Measurements from ENCODE around the gene DET1.
"Not testable (repeated sequence)": the region's sequence is repeated elsewhere in the genome, so short reads cannot be mapped to it uniquely, and the experiment has no call there.

Gene DET1

DNA sequence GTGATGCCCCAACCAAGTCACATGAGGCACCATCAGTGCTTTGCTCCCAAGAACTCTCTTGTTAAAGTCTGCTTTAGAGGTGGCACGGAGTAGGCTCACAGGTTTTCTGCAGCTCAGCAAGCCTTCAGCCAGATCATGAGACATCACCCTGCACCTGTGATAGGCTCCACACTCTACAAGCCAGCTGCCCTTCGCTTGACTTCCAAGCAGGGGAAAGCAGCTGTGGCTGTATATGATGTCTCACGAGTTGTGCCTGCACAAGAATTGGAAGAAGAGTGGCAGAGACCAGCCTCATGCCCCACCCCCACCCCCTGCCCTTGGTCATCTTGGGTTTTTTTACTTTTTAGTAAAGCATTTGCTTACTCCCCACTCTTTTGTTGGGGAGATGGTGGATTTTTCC, 56.4 kb downstream of the DET1 start:
- DNase-seq: no peak

DNA sequence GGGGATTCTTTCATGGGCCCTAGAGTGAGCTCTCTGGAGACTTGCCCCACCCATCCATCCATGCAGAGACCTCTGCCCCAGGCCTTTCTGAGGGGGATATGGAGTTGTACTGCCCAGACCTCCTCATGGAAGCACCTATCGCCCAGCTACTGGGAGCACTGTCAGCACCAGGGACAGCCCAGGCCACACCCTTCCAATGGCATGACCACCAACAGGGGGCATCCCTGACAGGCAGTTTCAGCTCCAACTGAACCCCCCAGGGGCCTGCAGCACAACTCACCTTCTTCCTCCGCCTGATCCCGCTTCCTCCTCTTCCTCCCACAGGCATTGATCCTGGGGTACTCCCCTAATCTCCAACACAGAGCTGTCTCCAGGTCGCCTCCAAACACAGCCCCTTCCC, 57.2 kb downstream of the DET1 start:
- DNase-seq: no peak

DNA sequence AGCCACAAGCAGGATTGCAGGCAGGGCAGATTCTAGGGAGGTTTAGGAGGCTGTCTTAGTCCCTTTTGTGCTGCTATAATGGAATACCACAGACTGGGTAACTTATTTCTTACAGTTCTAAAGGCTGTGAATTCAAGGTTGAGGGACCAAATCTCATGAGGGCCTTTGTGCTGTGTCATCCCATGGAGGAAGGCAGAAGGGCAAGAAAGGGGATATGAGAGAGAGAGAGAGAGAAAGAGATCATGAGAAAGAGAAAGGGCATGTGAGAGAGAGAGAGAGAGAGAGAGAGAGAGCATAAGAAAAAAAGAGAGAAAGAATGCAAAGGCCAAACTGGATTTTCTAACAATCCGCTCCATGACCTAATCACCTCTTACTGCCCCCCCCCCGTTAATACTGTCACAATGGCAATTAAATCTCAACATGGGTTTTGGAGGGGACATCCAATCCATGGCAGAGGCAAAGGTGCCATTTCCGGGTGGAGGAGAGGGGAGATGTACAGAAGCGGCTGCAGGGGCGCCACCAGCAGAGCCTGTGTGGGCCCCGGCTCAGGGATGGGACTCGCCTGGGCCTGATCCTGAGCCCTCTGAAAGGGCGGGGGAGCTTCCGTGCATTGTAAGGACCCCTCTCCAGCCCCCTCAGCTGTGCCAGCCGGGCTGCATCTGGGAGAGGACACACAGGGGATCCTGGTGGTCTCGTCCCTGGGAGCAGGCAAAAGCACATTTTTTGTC, 58.5 kb downstream of the DET1 start:
- DNase-seq: no peak

DNA sequence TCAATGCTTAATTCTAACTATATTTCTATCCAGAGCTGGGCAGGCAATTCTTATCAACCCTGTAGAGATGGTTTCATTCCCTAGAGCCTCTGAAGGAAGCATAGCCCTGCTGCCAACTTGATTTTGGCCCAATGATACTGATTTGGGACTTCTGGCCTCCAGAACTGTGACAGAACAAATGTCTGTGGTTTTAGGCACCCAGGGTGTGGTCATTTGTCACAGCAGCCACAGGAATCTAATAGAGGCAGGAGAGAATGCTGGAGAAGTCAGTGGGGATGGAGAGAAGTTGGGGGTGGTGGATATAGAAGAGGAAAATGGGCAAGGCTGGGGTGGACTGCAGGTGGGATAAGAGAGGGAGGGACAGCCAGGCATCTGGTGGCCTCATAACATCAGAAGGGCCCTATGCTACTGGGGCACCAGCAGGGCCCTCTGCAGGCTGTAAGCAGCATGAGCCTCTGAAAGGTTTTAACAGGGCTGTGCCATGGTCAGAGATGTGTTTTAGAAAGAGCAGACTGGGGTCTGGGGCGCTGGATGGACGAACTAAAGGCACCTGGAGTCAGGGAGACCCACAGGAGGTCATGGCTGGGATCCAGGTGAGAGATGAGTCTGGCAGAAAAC, 59.2 kb downstream of the DET1 start:
- DNase-seq: no peak

GRCh38 chr15:88484682-88485331, 61.7 kb downstream of the DET1 start:
- DNase-seq: no peak

- no peak for DNase-seq
Observed at GRCh38 chr15:88482263-88482662, 64.2 kb downstream of the DET1 start.

GRCh38 chr15:88480981-88481380, 65.5 kb downstream of the DET1 start:
- DNase-seq: no peak

DNA sequence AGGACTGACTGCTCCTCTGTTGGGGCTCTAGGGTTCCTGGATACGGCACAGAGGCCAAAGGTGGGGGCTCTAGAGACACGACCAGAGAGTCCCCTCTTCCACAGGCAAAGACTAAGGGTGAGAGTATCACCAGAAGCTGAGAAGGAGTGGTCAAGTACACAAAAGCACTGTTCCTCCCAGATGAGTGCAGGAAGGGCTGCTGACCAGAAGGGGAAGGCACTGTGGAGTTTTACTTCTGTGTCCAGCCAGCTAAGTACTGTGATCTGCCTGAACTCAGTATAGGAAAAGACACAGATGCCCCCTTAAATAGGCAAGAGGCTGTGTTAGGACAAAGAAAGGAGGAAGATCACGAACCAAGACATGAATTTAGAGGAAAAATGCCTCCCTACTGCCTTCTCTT, 67.3 kb downstream of the DET1 start:
- no peak for DNase-seq

GRCh38 chr15:88477904-88478303, 68.6 kb downstream of the DET1 start:
- DNase-seq: no peak

DNA sequence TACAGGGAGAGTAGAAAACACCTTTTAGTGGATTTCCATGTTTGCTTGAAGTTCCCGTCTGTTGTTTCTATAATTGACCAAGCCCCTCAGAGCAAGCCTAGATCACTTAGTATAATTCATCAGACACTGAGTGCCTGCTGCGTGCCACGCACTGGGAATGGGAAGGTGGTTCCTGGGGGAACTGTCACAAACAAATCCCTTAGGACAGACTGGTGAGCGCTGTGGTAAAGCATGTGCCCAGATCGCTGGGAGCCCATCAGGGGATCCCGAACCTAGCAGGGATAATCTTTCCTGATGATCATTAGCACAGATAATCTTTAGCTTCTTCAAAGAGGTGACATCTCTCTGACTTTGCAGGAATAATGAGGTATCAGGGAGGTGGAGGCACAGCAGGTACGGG, 69.4 kb downstream of the DET1 start:
- no peak for DNase-seq

DNA sequence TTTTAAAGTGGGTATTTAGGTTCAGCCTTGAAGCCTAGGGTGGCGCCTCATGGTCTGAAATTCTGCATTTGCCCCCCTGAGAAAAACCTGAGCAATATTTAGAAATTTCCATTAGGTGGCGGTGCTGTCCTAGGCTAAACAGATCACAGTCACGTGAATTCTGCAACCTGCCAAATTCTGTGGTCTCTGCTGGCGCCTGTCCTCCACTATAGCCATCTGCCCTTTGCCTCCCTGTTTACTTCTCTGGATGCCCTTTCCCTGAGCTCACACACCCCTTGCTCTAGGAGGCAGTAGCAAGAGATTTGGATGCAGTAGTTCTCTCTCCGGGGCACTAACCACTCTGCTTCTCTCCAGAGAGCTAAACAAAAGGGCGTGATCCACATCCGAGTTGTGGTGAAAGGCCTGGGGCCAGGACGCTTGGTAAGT, 69.8 kb downstream of the DET1 start:
- peak; percentile 37 to 73 for DNase-seq

- not testable (repeated sequence) for DNase-seq
Observed at GRCh38 chr15:88473661-88474293, 72.7 kb downstream of the DET1 start.

GRCh38 chr15:88472225-88472624, 74.3 kb downstream of the DET1 start:
- DNase-seq: no peak

DNA sequence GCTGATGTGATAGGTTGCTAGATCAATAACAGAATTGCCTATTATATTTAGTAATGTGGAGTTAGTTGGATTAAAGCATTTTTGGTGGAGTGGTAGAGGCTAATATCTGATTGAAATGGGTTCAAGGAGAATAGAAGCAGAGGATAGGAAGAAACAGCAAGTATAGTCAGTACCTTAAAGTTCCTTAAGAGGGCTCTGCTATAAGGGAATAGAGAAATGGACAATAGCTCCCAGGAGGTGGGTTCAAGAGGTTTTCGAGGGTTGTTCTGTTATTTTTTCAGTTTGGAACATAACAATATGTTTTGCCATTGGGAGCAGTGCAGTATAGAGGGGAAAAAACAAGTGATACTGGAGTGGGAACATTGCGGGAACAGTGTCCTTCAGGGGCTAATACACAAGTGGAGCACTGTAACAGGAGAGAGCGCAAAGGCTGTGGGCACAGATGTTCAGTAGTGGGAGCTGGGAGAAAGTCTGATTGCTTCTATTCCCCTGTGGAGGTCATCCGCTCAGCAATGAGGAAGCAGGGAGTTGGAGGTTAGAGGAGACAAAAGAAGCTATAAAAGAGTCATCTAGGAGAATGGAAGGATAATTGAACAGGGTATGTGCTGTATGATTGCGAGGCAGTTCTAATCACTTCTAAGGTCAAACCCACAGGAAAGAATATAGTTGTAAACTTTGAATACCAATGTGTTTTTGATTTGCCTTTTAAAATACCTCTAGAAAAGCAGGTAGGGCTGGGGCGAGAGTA, 75.7 kb downstream of the DET1 start:
- no peak for DNase-seq

GRCh38 chr15:88469321-88469720, 77.2 kb downstream of the DET1 start:
- DNase-seq: no peak

- DNase-seq: not testable (repeated sequence)
Observed at GRCh38 chr15:88468721-88469120, 77.8 kb downstream of the DET1 start.

DNA sequence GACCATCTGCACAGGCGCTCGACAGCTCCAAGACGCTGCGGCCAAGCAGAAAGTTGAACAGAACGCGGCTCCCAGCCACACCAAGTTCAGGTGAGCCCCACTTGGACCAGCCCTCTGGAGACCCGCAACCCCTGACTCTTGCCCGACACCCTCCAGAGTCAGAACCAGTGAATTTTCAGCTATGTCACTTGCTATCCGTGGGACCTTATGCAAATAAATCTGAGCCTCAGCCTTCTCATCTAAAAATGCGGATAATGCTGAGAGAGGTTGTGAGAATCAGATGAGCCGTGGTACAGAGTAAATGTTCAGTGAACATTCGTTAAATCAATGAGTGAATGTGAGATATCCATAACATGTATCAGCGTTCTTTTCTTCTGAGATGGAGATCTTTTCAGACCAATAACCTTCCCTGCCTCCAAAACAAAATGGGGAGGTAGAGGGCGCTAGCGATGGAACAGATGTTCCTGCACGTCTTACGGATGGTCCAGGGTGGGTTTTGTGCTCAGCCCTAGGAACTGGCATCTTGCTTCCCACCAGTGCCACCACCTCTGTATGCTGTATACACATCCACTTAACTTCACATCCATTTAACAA, 78.4 kb downstream of the DET1 start:
- DNase-seq: no peak

- DNase-seq: peak; percentile 82 to 91
Observed at GRCh38 chr15:88467073-88467934, 79.2 kb downstream of the DET1 start, which contains the start of the genes MRPL46 and MRPS11. MRPL46 (minus strand) TSS chr15:88467388; CDS start chr15:88467377, 11 bp downstream. MRPS11 (plus strand) TSS chr15:88467708; CDS start chr15:88467718, 10 bp downstream.

GRCh38 chr15:88465633-88466224, 80.8 kb downstream of the DET1 start:
- no peak for DNase-seq

DNA sequence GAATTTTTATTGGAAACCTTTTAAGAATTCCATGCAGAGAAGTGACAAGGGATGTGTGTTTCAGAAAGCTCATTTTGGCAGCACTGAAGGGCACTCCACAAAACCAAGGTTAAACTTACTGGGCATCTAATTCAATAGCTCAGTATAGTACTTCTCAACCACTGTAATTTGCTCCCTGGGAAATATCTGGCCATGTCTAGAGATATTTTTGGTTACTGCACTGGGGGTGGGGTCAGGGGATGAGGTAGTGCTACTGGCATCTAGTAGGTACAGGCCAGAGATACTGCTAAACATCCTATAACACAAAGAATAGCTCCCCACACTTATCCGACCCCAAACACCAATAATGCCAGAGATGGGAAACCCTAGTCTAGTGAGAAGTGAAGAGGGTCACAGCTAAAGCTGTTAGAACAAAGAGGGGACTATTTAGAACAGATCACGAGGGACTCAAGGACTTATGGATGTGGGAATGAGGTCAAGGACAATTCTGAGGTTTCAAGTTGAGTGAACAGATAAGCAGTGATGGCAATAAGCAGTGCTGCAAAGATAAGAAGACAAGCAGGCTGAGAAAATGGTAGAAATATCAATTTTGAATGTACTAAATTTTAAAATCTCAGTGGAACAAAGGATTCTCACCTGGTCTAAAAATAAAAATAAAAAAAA, 82.5 kb downstream of the DET1 start:
- DNase-seq: no peak
